NCI-H2107 treated with DMSO at 0.1 percent for 48 hours (cell line): Measurements from ENCODE around the gene PRSS8.
"Not testable (repeated sequence)": the region's sequence is repeated elsewhere in the genome, so short reads cannot be mapped to it uniquely, and the experiment has no call there.

Experiments used
- DNase-seq: peaks from one replicate; lab custom pipeline; 2025; ENCODE audit not compliant: unreplicated experiment; lab: John Stamatoyannopoulos, UW

Gene PRSS8

GRCh38 chr16:31135535-31136286 lies at the start of gene PRSS8:
TSS of gene PRSS8 (minus strand) at chr16:31135727. CDS start at chr16:31135498, 229 bp downstream.
- DNase-seq = no peak

DNA sequence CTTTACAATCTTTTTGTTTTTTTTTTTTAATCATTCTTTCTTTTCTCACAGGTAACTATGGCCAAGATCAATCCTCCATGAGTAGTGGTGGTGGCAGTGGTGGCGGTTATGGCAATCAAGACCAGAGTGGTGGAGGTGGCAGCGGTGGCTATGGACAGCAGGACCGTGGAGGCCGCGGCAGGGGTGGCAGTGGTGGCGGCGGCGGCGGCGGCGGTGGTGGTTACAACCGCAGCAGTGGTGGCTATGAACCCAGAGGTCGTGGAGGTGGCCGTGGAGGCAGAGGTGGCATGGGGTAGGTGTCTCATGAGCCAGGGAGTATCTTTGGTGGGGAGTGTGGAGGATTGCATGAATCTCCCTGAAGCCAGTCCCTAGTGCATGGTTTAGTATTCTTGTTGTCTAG lies 49.4 kb upstream of the PRSS8 start:
- no peak for DNase-seq

DNA sequence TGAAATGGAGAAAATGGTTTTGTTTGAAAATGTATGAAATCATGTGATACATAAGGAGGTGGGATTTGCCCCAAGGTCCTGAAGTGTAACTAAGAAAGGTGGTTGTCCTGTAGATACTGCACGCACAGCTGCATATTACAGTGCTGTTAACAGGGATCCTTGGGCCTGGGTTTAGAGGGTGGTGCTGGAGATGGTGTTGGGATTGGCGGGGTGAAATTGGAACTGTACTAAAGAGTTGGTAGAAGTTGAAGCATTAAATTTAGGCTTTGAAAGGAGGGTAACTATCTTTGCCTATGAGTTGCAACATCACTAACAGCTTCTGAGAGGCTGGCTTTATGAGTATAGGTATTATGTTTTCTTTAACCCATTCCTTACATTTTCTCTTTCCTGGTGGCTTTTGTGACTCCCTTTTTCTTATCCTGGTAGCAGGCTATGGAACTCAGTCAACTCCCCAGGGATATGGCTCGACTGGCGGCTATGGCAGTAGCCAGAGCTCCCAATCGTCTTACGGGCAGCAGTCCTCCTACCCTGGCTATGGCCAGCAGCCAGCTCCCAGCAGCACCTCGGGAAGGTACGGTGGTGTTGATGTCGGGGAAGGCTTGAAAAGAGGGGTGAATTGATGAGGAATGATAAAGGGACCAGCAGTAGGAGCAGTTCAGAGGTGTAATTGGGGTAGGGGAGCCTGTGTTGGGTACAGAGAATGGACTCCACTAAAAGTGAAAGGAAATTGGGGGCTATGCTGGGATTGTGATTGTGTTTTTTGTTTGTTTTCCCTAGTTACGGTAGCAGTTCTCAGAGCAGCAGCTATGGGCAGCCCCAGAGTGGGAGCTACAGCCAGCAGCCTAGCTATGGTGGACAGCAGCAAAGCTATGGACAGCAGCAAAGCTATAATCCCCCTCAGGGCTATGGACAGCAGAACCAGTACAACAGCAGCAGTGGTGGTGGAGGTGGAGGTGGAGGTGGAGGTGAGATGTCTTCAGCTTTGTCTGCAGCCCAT lies 48.2 kb upstream of the PRSS8 start:
- DNase-seq = no peak

GRCh38 chr16:31182391-31182790 lies 46.9 kb upstream of the PRSS8 start:
- no peak for DNase-seq

DNA sequence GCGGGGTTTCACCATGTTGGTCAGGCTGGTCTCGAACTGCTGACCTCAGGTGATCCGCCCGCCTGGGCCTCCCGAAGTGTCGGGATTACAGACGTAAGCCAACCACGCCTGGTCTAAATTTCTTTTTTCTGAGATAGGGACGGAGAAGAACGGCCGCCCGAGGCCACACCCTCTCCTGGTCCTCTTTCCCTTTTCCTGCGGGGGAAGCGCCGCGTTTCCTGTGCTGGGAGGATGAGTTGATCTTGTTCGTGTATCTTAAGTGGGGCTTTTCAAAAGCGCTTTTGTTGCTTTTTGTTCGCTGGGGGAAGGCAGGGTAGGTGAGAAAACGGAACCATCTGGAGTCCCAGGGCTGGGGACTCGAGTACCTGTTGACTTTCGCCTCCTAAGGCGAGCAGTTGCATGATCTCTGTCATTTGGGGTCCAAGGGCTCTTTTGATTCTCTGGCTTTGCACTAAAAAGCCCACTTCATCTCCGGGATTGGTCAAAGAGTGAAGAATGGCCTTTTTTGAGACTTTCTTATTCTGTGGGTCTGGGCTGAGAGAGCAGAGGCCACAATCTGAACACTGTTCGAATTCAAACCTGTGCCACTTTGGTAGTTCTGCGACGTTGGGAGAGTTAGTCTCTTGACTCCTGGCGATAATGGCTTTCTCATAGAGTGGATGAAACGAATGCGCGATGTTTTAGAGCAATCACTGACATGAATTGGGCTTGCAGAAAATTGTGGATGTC lies 45.7 kb upstream of the PRSS8 start:
- DNase-seq = no peak

- peak; percentile 75 for DNase-seq
Observed at GRCh38 chr16:31179747-31180459, 44.4 kb upstream of the PRSS8 start, which contains the start of gene FUS. TSS of gene FUS (plus strand) at chr16:31180139. CDS start at chr16:31180215, 76 bp downstream.

- DNase-seq = no peak
Observed at GRCh38 chr16:31179219-31179746, 43.8 kb upstream of the PRSS8 start.

- peak; percentile 90 for DNase-seq
Observed at GRCh38 chr16:31177136-31177535, 41.6 kb upstream of the PRSS8 start.

- DNase-seq = not testable (repeated sequence)
Observed at GRCh38 chr16:31170048-31170447, 34.5 kb upstream of the PRSS8 start.

GRCh38 chr16:31168848-31169247 lies 33.3 kb upstream of the PRSS8 start:
- DNase-seq = no peak

DNA sequence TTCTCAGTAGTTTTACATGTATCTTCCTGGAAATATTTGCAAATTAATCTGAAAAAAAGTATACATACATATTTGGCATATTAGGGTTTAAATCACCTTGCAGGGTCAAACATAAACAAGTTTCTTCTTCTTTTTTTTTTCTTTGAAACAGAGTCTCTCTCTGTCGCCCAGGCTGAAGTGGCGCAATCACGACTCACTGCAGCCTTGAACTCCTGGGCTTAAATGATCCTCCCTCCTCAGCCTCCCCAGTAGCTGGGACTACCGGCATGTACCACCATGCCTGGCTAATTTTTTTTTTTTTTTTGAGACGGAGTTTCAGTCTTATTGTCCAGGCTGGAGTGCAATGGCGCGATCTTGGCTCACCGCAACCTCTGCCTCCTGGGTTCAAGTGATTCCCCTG lies 31.8 kb upstream of the PRSS8 start:
- no peak for DNase-seq

GRCh38 chr16:31157136-31157535 lies 21.6 kb upstream of the PRSS8 start:
- DNase-seq = no peak

DNA sequence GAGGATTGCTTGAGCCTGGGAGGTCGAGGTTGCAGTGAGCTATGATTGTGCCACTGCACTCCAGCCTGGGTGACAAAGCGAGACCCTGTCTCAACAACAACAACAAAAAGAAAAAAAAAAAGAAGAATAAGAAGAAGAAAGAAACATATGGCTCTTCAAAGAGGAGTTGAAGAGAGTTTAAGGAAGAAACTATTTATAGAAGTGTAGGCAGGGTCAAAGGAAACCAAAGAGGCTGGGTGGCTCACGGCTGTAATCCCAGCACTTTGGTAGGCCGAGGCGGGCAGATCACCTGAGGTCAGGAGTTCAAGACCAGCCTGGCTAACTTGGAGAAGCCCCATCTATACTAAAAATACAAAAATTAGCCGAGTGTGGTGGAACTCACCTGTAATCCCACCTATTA lies 15.4 kb upstream of the PRSS8 start:
- DNase-seq = not testable (repeated sequence)

- DNase-seq = no peak
Observed at GRCh38 chr16:31149894-31150890, 14.7 kb upstream of the PRSS8 start, which contains the start of gene PRSS36. TSS of gene PRSS36 (minus strand) at chr16:31150066. CDS start at chr16:31150035, 31 bp downstream.

- DNase-seq = no peak
Observed at GRCh38 chr16:31149332-31149731, 13.8 kb upstream of the PRSS8 start.

GRCh38 chr16:31148896-31149295 lies 13.4 kb upstream of the PRSS8 start:
- no peak for DNase-seq

- no peak for DNase-seq
Observed at GRCh38 chr16:31148281-31148728, 12.8 kb upstream of the PRSS8 start.

GRCh38 chr16:31147574-31147973 lies 12.0 kb upstream of the PRSS8 start:
- DNase-seq = no peak
